Astrocyte (in vitro differentiated cells and primary cell): ENCODE measurements around the gene TNFRSF19. TPM values are rescaled to one million over a fixed set of nuclear protein-coding genes. Genes with fewer than 3 reads are reported as not detected.
"Not testable (repeated sequence)": the region's sequence is repeated elsewhere in the genome, so short reads cannot be mapped to it uniquely, and the experiment has no call there.

ENCODE experiments used
- DNase-seq: peaks from one replicate; pipeline ENCODE4 v3.0.0-alpha.2; 2010; ENCODE audit warnings: low read depth
- FAIRE-seq: peaks from 2 replicates; lab custom pipeline; 2011; peaks lifted over from hg19 to GRCh38; lab: Jason Lieb, UNC
- H2AFZ ChIP-seq: 2 replicates; pipeline ENCODE4 v1.6.0; 2012; ENCODE audit warnings: low read depth, low read length, inconsistent platforms
- H3K27ac ChIP-seq: 2 replicates; pipeline ENCODE4 v1.5.1; 2011; ENCODE audit warnings: low read depth, low read length, inconsistent platforms
- H3K27me3 ChIP-seq: 2 replicates; pipeline ENCODE4 v1.6.0; 2011; ENCODE audit warnings: low read length, inconsistent platforms; ENCODE audit not compliant: insufficient read depth
- H3K36me3 ChIP-seq: 2 replicates; pipeline ENCODE4 v1.5.1; 2011; ENCODE audit warnings: low read length, inconsistent platforms; ENCODE audit not compliant: insufficient read depth
- H3K4me1 ChIP-seq: 2 replicates; pipeline ENCODE4 v1.5.1; 2011; ENCODE audit warnings: low read length, inconsistent platforms; ENCODE audit not compliant: insufficient read depth
- H3K4me2 ChIP-seq: 2 replicates; pipeline ENCODE4 v1.6.0; 2012; ENCODE audit warnings: low read length, inconsistent platforms
- H3K4me3 ChIP-seq: 2 replicates; pipeline ENCODE4 v1.5.1; 2011; ENCODE audit warnings: low read depth, mild to moderate bottlenecking, low read length, inconsistent platforms; ENCODE audit not compliant: insufficient read depth
- H3K79me2 ChIP-seq: 2 replicates; pipeline ENCODE4 v1.6.0; 2012; ENCODE audit warnings: mild to moderate bottlenecking, low read length, inconsistent platforms; ENCODE audit not compliant: insufficient read depth
- H3K9ac ChIP-seq: 2 replicates; pipeline ENCODE4 v1.6.0; 2012; ENCODE audit warnings: mild to moderate bottlenecking, low read length, inconsistent platforms
- H3K9me3 ChIP-seq: 2 replicates; pipeline ENCODE4 v1.5.1; 2012; ENCODE audit warnings: low read depth, mild to moderate bottlenecking, low read length, inconsistent platforms; ENCODE audit not compliant: insufficient read depth
- H4K20me1 ChIP-seq: 2 replicates; pipeline ENCODE4 v1.6.0; 2012; ENCODE audit warnings: low read length, inconsistent platforms; ENCODE audit not compliant: insufficient read depth
- H3K27ac Mint-ChIP-seq: one replicate; pipeline ENCODE4 v1.8.0; 2021; ENCODE audit warnings: mild to moderate bottlenecking, mixed read lengths; ENCODE audit not compliant: unreplicated experiment
- H3K27me3 Mint-ChIP-seq: one replicate; pipeline ENCODE4 v1.8.0; 2021; ENCODE audit warnings: low read depth, mixed read lengths; ENCODE audit not compliant: unreplicated experiment
- H3K36me3 Mint-ChIP-seq: one replicate; pipeline ENCODE4 v1.8.0; 2021; ENCODE audit warnings: low read depth, mixed read lengths; ENCODE audit not compliant: unreplicated experiment
- H3K4me1 Mint-ChIP-seq: one replicate; pipeline ENCODE4 v1.8.0; 2021; ENCODE audit warnings: low read depth, mixed read lengths; ENCODE audit not compliant: unreplicated experiment
- H3K4me3 Mint-ChIP-seq: one replicate; pipeline ENCODE4 v1.8.0; 2021; ENCODE audit warnings: mild to moderate bottlenecking, moderate library complexity, mixed read lengths; ENCODE audit not compliant: unreplicated experiment
- H3K9me3 Mint-ChIP-seq: one replicate; pipeline ENCODE4 v1.8.0; 2021; ENCODE audit warnings: mild to moderate bottlenecking, mixed read lengths; ENCODE audit not compliant: unreplicated experiment
- EZH2 ChIP-seq: IDR thresholded peaks from 2 replicates; pipeline ENCODE4 v1.6.1; 2012; ENCODE audit warnings: mild to moderate bottlenecking, low read length, inconsistent platforms; ENCODE audit not compliant: insufficient read depth
- total RNA-seq: library from RNA; stranded (reverse); gene quantifications from 2 replicates; pipeline ENCODE4 v1.2.1, GENCODE V29; 2021
- TF ChIP-seq, protein P1 (sequence below): IDR thresholded peaks from 2 replicates; pipeline ENCODE4 v1.5.1; 2011; ENCODE audit warnings: low read depth, mild to moderate bottlenecking, inconsistent platforms, low read length, moderate library complexity; ENCODE audit not compliant: insufficient read depth

The TNFRSF19 gene
- total RNA-seq, 1 donor from 2014 or later: 27.8 TPM

DNA sequence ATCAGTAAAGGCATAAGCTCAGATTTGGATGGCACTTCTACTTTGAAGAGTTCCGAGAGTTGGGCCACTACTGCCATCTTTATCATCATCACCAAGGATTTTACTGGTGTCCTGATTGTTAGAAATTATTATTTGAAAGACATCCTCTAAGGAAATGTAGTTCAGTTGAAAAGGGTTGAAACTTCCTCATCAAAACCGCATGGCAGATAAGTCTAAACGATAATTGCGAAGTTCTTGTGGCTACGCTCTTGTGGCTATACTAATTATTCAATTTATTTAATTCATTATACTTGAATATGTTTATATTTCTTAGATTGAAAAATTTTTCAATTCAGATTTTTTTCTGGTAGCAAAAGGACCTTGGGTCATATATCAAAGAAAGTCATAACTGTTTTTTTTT lies 22.4 kb downstream of the TNFRSF19 start:
- Histone ChIP-seq H3K36me3 (peaks cover 9% of the 10 kb centered on the region), H3K79me2 (peaks cover 21% of the 10 kb centered on the region), H3K9ac (no peak overlapping the region), H4K20me1 (no peaks in the 10 kb centered on the region), H3K4me1 (no peaks in the 10 kb centered on the region), H2AFZ (no peak overlapping the region), H3K4me2 (no peak overlapping the region), H3K4me3 (no peak overlapping the region), H3K9me3 (no peaks in the 10 kb centered on the region), H3K27ac (no peak overlapping the region), H3K27me3 (no peaks in the 10 kb centered on the region)
- DNase-seq: no peak
- Mint-ChIP-seq H3K36me3 (peaks cover 26% of the 10 kb centered on the region), H3K4me1 (peaks cover 1% of the 10 kb centered on the region), H3K27ac (no peak overlapping the region), H3K9me3 (peaks cover 7% of the 10 kb centered on the region), H3K27me3 (no peaks in the 10 kb centered on the region), H3K4me3 (no peak overlapping the region)
- FAIRE-seq: no peak
- no peak for TF ChIP-seq EZH2
- TF ChIP-seq, protein P1, sequence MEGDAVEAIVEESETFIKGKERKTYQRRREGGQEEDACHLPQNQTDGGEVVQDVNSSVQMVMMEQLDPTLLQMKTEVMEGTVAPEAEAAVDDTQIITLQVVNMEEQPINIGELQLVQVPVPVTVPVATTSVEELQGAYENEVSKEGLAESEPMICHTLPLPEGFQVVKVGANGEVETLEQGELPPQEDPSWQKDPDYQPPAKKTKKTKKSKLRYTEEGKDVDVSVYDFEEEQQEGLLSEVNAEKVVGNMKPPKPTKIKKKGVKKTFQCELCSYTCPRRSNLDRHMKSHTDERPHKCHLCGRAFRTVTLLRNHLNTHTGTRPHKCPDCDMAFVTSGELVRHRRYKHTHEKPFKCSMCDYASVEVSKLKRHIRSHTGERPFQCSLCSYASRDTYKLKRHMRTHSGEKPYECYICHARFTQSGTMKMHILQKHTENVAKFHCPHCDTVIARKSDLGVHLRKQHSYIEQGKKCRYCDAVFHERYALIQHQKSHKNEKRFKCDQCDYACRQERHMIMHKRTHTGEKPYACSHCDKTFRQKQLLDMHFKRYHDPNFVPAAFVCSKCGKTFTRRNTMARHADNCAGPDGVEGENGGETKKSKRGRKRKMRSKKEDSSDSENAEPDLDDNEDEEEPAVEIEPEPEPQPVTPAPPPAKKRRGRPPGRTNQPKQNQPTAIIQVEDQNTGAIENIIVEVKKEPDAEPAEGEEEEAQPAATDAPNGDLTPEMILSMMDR: no peak

DNA sequence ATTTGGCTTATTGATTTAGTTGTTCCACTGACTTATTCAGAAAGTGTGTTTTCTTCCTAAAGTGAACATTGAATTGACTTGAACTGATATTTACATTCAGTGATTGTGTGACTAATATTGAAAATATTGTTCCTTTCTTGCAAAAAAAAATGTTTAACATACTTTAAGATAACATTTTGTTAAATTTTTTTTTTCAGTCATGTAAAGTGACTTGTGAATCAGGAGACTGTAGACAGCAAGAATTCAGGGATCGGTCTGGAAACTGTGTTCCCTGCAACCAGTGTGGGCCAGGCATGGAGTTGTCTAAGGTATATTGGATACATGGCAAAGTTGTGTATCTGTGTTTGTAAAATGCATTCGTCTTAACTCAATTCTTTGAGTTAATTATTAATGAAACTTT lies 22.9 kb downstream of the TNFRSF19 start:
- H3K4me3 ChIP-seq: no peak overlapping the region
- H3K27ac Mint-ChIP-seq: no peak overlapping the region
- no peaks in the 10 kb centered on the region for H3K27me3 ChIP-seq
- FAIRE-seq (no peak), DNase-seq (no peak)
- no peak overlapping the region for H3K4me2 ChIP-seq
- no peak for TF ChIP-seq EZH2
- TF ChIP-seq, protein P1: no peak
- no peaks in the 10 kb centered on the region for H4K20me1 ChIP-seq
- peaks cover 26% of the 10 kb centered on the region for H3K36me3 Mint-ChIP-seq
- no peak overlapping the region for H3K9ac ChIP-seq
- H3K36me3 ChIP-seq: peaks cover 9% of the 10 kb centered on the region
- no peak overlapping the region for H3K4me3 Mint-ChIP-seq
- H3K4me1 Mint-ChIP-seq: peaks cover 3% of the 10 kb centered on the region
- H3K4me1 ChIP-seq: no peaks in the 10 kb centered on the region
- H3K27me3 Mint-ChIP-seq: no peaks in the 10 kb centered on the region
- H3K79me2 ChIP-seq: peaks cover 16% of the 10 kb centered on the region
- H2AFZ ChIP-seq: no peak overlapping the region
- no peaks in the 10 kb centered on the region for H3K9me3 ChIP-seq
- peaks cover 7% of the 10 kb centered on the region for H3K9me3 Mint-ChIP-seq
- no peak overlapping the region for H3K27ac ChIP-seq

DNA sequence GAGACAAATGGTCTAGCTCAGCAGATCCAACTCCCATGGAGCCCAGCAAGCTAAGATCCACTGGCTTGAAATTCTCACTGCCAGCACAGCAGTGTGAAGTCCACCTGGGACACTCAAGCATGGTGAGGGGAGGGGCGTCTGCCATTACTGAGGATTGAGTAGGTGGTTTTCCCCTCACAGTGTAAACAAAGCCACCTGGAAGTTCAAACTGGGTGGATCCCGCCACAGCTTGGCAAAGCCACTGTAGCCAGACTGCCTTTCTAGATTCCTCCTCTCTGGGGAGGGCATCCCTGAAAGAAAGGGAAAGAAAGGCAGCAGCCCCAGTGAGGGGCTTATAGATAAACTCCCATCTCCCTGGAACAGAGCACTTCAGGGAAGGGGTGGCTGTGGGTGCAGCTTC lies 24.1 kb downstream of the TNFRSF19 start:
- not testable (repeated sequence) for DNase-seq, H3K27ac ChIP-seq, H3K4me1 ChIP-seq, H3K9ac ChIP-seq, H3K4me3 Mint-ChIP-seq, H3K27me3 ChIP-seq, H2AFZ ChIP-seq, H3K4me2 ChIP-seq, FAIRE-seq, H3K9me3 Mint-ChIP-seq, H3K4me3 ChIP-seq, H3K79me2 ChIP-seq, H4K20me1 ChIP-seq, H3K27ac Mint-ChIP-seq, H3K9me3 ChIP-seq, H3K27me3 Mint-ChIP-seq
- H3K36me3 Mint-ChIP-seq: peaks cover 26% of the 10 kb centered on the region
- peaks cover 11% of the 10 kb centered on the region for H3K4me1 Mint-ChIP-seq
- H3K36me3 ChIP-seq: peaks cover 12% of the 10 kb centered on the region
